ENCODE results near the gene PDIA4. TPM values are rescaled to one million over a fixed set of nuclear protein-coding genes. Genes with fewer than 3 reads are reported as not detected.

Gene PDIA4
- total and polyA plus RNA-seq, 2 donors (not counting 1 experiment from before 2014, with no cell fraction given) = 210 to 266 TPM

DNA sequence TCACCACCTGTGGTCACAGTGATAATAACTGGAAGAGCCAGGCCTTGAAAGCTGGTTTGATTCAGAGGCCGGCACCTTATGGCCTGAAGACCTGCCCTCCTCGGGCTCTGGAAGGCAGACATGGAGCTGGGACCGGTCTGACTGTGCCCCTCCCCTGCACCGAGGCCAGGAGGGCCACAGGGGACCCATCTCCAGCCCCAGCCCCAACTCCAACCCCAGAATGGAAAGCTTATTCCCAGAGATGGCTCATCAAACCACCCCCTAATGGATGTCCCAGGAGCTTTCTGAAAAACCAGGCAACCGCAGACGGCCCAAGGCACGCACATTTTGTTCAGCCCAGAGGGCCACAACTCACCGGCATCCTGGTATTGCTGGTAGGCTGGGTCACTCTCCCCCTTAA is 16.8 kb downstream of the PDIA4 start:
- Histone ChIP-seq H2AFZ (ENCODE audit: low read length) (no peak overlapping the region), H3K27ac (ENCODE audit: insufficient read depth, low read length) (no peak overlapping the region), H3K79me2 (ENCODE audit: control insufficient read depth, insufficient read depth, low read length) (no peaks in the 10 kb centered on the region), H3K9me3 (ENCODE audit: control insufficient read depth, insufficient read depth, low read depth, low read length) (no peaks in the 10 kb centered on the region), H3K36me3 (ENCODE audit: control insufficient read depth, insufficient read depth, low read length) (peaks cover 27% of the 10 kb centered on the region), H4K20me1 (ENCODE audit: control insufficient read depth, extremely low read depth, insufficient read depth, low read length) (no peaks in the 10 kb centered on the region), H3K4me1 (ENCODE audit: control insufficient read depth, extremely low read depth, insufficient read depth, low read length) (no peaks in the 10 kb centered on the region), H3K27me3 (ENCODE audit: control insufficient read depth, insufficient read depth, low read length) (no peaks in the 10 kb centered on the region), H3K4me3 (replicated peaks in 1 of 4; ENCODE audit: control extremely low read depth in 1 of 4, insufficient read depth in 1 of 4, low read depth in 3 of 4, low read length in 4 of 4) (no peak overlapping the region), H3K9ac (ENCODE audit: insufficient read depth, low read length) (no peak overlapping the region), H3K4me2 (ENCODE audit: extremely low read depth, insufficient read depth, low read length) (no peak overlapping the region)
- DNase-seq (ENCODE audit: low read depth in 2 of 2) = no peak
- no peak for TF ChIP-seq EZH2 (IDR thresholded peaks at IDR 0.05; ENCODE audit: low read length, missing control alignments)
- TF ChIP-seq, protein P1, sequence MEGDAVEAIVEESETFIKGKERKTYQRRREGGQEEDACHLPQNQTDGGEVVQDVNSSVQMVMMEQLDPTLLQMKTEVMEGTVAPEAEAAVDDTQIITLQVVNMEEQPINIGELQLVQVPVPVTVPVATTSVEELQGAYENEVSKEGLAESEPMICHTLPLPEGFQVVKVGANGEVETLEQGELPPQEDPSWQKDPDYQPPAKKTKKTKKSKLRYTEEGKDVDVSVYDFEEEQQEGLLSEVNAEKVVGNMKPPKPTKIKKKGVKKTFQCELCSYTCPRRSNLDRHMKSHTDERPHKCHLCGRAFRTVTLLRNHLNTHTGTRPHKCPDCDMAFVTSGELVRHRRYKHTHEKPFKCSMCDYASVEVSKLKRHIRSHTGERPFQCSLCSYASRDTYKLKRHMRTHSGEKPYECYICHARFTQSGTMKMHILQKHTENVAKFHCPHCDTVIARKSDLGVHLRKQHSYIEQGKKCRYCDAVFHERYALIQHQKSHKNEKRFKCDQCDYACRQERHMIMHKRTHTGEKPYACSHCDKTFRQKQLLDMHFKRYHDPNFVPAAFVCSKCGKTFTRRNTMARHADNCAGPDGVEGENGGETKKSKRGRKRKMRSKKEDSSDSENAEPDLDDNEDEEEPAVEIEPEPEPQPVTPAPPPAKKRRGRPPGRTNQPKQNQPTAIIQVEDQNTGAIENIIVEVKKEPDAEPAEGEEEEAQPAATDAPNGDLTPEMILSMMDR (conservative IDR thresholded peaks at IDR 0.05 in 1 of 2, IDR thresholded peaks at IDR 0.05 in 1 of 2; ENCODE audit: low read depth in 1 of 2, low read length in 2 of 2) = no peak

DNA sequence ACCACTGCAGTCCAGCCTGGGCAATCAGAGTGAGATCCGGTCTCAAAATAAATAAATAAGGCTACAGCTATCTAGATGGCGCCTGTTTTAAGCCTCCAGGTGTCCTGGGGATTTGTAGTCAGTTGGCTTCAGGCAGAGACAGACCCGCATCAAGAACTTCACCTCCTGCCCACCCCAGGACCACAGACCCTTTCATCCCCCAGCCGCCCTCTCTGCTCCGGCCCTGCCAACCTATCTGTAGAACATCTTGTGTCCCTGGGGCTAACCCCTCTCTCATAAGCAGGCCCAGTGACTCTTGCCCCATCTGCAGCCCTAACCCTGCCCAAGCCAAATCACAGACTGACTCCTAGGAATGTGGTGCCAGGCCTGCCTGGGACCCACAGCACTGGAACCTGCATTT is 17.9 kb downstream of the PDIA4 start:
- no peak for DNase-seq (ENCODE audit: low read depth in 2 of 2)
- Histone ChIP-seq H3K27ac (ENCODE audit: insufficient read depth, low read length) (no peak overlapping the region), H3K9me3 (ENCODE audit: control insufficient read depth, insufficient read depth, low read depth, low read length) (no peaks in the 10 kb centered on the region), H3K4me1 (ENCODE audit: control insufficient read depth, extremely low read depth, insufficient read depth, low read length) (no peaks in the 10 kb centered on the region), H2AFZ (ENCODE audit: low read length) (no peak overlapping the region), H3K27me3 (ENCODE audit: control insufficient read depth, insufficient read depth, low read length) (no peaks in the 10 kb centered on the region), H3K9ac (ENCODE audit: insufficient read depth, low read length) (no peak overlapping the region), H3K36me3 (ENCODE audit: control insufficient read depth, insufficient read depth, low read length) (peaks cover 26% of the 10 kb centered on the region), H3K4me2 (ENCODE audit: extremely low read depth, insufficient read depth, low read length) (no peak overlapping the region), H3K79me2 (ENCODE audit: control insufficient read depth, insufficient read depth, low read length) (no peaks in the 10 kb centered on the region), H3K4me3 (replicated peaks in 1 of 4; ENCODE audit: control extremely low read depth in 1 of 4, insufficient read depth in 1 of 4, low read depth in 3 of 4, low read length in 4 of 4) (no peak overlapping the region), H4K20me1 (ENCODE audit: control insufficient read depth, extremely low read depth, insufficient read depth, low read length) (no peaks in the 10 kb centered on the region)
- TF ChIP-seq, protein P1 (conservative IDR thresholded peaks at IDR 0.05 in 1 of 2, IDR thresholded peaks at IDR 0.05 in 1 of 2; ENCODE audit: low read depth in 1 of 2, low read length in 2 of 2) = no peak
- TF ChIP-seq EZH2 (IDR thresholded peaks at IDR 0.05; ENCODE audit: low read length, missing control alignments) = no peak

DNA sequence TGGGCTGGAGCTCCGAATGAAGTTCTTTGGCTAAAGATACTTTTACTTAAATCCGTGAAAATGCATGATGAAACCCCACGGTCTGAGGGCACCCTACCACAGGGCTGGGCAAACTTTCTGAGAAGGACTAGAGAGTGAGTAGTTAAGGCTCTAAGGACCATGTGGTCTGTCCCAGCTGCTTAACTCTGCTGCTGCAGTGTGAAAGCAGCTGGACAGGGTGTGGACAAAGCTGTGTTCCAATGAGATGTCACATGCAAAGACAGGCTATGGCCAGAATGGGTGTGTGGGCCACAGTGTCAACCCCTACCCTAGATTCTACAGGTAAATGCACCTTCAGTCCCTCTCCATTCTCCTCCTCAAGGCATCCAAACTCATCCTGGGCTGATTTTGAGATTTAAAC is 18.8 kb downstream of the PDIA4 start:
- peaks cover 23% of the 10 kb centered on the region for H3K36me3 ChIP-seq (ENCODE audit: control insufficient read depth, insufficient read depth, low read length)
- no peaks in the 10 kb centered on the region for H4K20me1 ChIP-seq (ENCODE audit: control insufficient read depth, extremely low read depth, insufficient read depth, low read length)
- no peak overlapping the region for H2AFZ ChIP-seq (ENCODE audit: low read length)
- H3K4me3 ChIP-seq (replicated peaks in 1 of 4; ENCODE audit: control extremely low read depth in 1 of 4, insufficient read depth in 1 of 4, low read depth in 3 of 4, low read length in 4 of 4) = no peak overlapping the region
- no peak overlapping the region for H3K9ac ChIP-seq (ENCODE audit: insufficient read depth, low read length)
- H3K4me1 ChIP-seq (ENCODE audit: control insufficient read depth, extremely low read depth, insufficient read depth, low read length) = peaks cover 2% of the 10 kb centered on the region
- H3K79me2 ChIP-seq (ENCODE audit: control insufficient read depth, insufficient read depth, low read length) = no peaks in the 10 kb centered on the region
- no peak for DNase-seq (ENCODE audit: low read depth in 2 of 2)
- H3K4me2 ChIP-seq (ENCODE audit: extremely low read depth, insufficient read depth, low read length) = no peak overlapping the region
- TF ChIP-seq, protein P1 (conservative IDR thresholded peaks at IDR 0.05 in 1 of 2, IDR thresholded peaks at IDR 0.05 in 1 of 2; ENCODE audit: low read depth in 1 of 2, low read length in 2 of 2) = no peak
- no peak for TF ChIP-seq EZH2 (IDR thresholded peaks at IDR 0.05; ENCODE audit: low read length, missing control alignments)
- no peak overlapping the region for H3K27ac ChIP-seq (ENCODE audit: insufficient read depth, low read length)
- no peaks in the 10 kb centered on the region for H3K27me3 ChIP-seq (ENCODE audit: control insufficient read depth, insufficient read depth, low read length)
- no peaks in the 10 kb centered on the region for H3K9me3 ChIP-seq (ENCODE audit: control insufficient read depth, insufficient read depth, low read depth, low read length)

Measured in fibroblast of lung (primary cell).